ENCODE results near the gene DNAJC30.

The DNAJC30 gene

DNA sequence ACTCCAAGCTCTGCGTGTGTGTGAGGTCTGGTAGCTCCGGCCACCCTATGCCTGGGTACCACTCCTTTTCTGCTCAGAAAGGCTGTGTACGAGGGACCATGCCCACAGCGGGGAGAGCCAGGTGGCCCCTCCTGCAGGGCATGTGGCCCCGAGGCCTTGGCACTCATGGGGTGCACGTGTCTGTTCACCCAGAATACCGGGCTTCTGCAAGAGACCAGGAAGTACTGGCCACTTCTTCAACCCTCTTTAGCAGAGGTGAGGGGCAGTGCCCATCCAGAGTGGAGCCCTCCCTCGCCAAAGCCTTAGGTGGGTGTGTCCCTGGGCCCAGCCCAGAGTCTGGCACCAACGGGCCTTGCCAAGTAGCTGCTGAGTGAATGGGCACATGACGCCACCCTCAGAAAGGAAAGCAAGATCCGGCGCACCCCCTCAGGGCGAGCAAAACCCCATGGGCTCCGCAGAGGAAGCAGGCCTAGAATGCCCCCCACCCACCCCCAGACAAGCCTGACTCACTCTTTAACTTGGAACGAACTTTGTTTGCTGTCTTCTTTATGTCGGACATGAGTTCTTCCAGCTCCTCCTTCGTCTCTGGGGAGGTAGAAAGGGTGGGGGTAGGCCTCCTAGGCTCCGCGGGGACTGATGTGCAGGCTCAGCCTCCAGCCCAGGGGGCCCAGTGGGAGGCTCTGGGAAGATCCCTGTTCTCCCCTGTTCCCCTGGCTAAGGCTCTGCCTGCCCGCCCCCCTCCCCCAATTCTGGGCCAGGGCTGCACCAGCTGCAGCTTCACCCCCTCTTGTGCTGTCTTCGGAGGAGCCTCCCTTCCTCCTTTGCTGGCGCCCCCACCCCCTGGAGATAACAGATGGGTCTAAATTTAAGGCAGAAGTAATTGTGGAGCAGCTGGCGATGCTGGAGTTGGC lies 21.6 kb upstream of the DNAJC30 start:
- no peaks in the 10 kb centered on the region for H3K9me3 ChIP-seq (ENCODE audit: control insufficient read depth, low read length)
- no peak overlapping the region for H3K27ac ChIP-seq
- H3K4me2 ChIP-seq (ENCODE audit: low read length), result no peak overlapping the region
- H3K9ac ChIP-seq, result no peak overlapping the region
- H3K36me3 ChIP-seq (ENCODE audit: control insufficient read depth, insufficient read depth, low read length), result no peaks in the 10 kb centered on the region
- no peaks in the 10 kb centered on the region for H3K27me3 ChIP-seq (ENCODE audit: control insufficient read depth, insufficient read depth, low read length)
- H3K4me1 ChIP-seq, result no peaks in the 10 kb centered on the region
- no peak overlapping the region for H3K4me3 ChIP-seq (ENCODE audit: low read depth, low read length)
- no peak overlapping the region for H2AFZ ChIP-seq
- TF ChIP-seq, protein P1, sequence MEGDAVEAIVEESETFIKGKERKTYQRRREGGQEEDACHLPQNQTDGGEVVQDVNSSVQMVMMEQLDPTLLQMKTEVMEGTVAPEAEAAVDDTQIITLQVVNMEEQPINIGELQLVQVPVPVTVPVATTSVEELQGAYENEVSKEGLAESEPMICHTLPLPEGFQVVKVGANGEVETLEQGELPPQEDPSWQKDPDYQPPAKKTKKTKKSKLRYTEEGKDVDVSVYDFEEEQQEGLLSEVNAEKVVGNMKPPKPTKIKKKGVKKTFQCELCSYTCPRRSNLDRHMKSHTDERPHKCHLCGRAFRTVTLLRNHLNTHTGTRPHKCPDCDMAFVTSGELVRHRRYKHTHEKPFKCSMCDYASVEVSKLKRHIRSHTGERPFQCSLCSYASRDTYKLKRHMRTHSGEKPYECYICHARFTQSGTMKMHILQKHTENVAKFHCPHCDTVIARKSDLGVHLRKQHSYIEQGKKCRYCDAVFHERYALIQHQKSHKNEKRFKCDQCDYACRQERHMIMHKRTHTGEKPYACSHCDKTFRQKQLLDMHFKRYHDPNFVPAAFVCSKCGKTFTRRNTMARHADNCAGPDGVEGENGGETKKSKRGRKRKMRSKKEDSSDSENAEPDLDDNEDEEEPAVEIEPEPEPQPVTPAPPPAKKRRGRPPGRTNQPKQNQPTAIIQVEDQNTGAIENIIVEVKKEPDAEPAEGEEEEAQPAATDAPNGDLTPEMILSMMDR (IDR thresholded peaks at IDR 0.05), result no peak
- H3K79me2 ChIP-seq, result no peaks in the 10 kb centered on the region

DNA sequence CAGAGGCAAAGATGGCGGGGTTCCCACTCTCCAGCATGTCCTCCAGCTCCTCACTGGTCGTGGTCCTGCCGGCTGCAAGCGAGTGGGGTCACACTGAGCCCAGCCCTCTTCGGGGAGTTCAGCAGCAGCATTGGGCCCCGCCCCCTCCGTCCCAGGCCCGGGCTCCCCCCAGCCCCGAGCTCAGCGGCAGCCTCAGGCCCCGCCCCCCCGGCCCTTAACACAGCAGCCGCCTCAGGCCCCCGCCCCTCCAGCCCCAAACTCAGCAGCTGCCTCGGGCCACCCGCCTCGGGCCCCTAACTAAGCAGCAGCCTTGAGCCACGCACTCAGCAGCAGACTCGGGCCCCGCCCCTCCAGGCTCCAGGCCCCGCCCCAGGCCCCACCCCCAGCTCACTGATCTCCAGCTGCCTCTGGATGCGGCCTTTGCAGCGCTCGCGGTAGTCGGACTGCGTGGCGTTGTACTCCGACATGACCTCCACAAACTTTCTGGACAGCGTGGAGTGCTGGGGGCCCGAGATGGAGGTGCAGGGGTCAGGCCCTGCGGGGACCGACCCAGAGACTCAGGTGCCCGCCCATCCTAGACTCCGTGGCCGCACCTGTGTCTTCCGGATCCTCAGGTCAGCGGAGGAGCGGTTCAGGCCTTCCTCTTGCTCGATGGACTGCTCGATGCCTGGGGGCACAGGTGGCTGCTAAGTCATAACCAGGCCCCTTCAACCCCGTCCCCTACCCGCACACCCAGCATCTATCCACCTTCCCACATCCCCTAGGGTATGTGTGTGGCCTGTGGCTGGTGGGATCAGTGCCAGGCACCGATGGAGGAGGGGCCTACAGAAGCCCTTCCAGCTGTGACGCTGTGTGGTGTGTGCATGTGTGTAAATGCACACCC lies 20.7 kb upstream of the DNAJC30 start:
- Histone ChIP-seq H2AFZ (no peak overlapping the region), H3K4me3 (ENCODE audit: low read depth, low read length) (no peak overlapping the region), H3K79me2 (no peaks in the 10 kb centered on the region), H3K4me2 (ENCODE audit: low read length) (no peak overlapping the region), H3K27ac (no peak overlapping the region), H3K36me3 (ENCODE audit: control insufficient read depth, insufficient read depth, low read length) (no peaks in the 10 kb centered on the region), H3K9ac (no peak overlapping the region), H3K9me3 (ENCODE audit: control insufficient read depth, low read length) (no peaks in the 10 kb centered on the region), H3K27me3 (ENCODE audit: control insufficient read depth, insufficient read depth, low read length) (no peaks in the 10 kb centered on the region), H3K4me1 (no peaks in the 10 kb centered on the region)
- TF ChIP-seq, protein P1 (IDR thresholded peaks at IDR 0.05), result no peak

DNA sequence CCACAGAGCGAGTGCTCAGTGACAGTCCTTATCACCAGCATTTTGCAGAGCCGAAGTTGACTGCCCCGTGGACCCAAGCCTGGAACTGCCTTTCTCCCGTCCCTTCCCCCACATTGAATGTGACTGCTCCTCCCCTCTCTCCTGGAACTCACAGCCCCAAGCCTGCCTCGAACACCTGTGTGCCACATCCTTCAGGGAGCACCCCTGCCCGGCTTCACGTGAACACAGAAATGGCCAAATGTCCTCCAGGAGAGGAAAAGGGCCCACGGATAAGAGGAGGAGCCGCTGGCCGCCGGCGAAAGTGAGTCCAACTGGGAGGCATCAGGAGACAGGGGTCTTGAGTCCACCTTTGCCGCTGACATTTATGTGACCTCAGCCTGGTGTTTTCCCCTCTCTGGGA lies 20.0 kb upstream of the DNAJC30 start:
- Histone ChIP-seq H2AFZ (no peak overlapping the region), H3K4me3 (ENCODE audit: low read depth, low read length) (no peak overlapping the region), H3K4me2 (ENCODE audit: low read length) (no peak overlapping the region), H3K36me3 (ENCODE audit: control insufficient read depth, insufficient read depth, low read length) (no peaks in the 10 kb centered on the region), H3K27me3 (ENCODE audit: control insufficient read depth, insufficient read depth, low read length) (no peaks in the 10 kb centered on the region), H3K4me1 (no peaks in the 10 kb centered on the region), H3K79me2 (no peaks in the 10 kb centered on the region), H3K9ac (no peak overlapping the region), H3K9me3 (ENCODE audit: control insufficient read depth, low read length) (no peaks in the 10 kb centered on the region), H3K27ac (no peak overlapping the region)
- TF ChIP-seq, protein P1 (IDR thresholded peaks at IDR 0.05), result no peak

GRCh38 chr7:73702665-73703064 lies 19.4 kb upstream of the DNAJC30 start:
- H3K4me1 ChIP-seq, result no peaks in the 10 kb centered on the region
- H3K9ac ChIP-seq, result no peak overlapping the region
- no peak overlapping the region for H3K4me2 ChIP-seq (ENCODE audit: low read length)
- H3K9me3 ChIP-seq (ENCODE audit: control insufficient read depth, low read length), result no peaks in the 10 kb centered on the region
- no peaks in the 10 kb centered on the region for H3K27me3 ChIP-seq (ENCODE audit: control insufficient read depth, insufficient read depth, low read length)
- no peaks in the 10 kb centered on the region for H3K36me3 ChIP-seq (ENCODE audit: control insufficient read depth, insufficient read depth, low read length)
- no peaks in the 10 kb centered on the region for H3K79me2 ChIP-seq
- H3K27ac ChIP-seq, result no peak overlapping the region
- TF ChIP-seq, protein P1 (IDR thresholded peaks at IDR 0.05), result no peak
- no peak overlapping the region for H2AFZ ChIP-seq
- H3K4me3 ChIP-seq (ENCODE audit: low read depth, low read length), result no peak overlapping the region
